SJSA1 (cell line): ENCODE measurements around the gene ZMYND8. TPM values are rescaled to one million over a fixed set of nuclear protein-coding genes. Genes with fewer than 3 reads are reported as not detected.

Source experiments
- DNase-seq, 2 experiments: peaks; one replicate each; pipeline ENCODE4 v3.0.0-alpha.2; 2015 to 2020; ENCODE audit warnings: low spot score in 2 of 2, low read depth in 1 of 2
- H3K27ac ChIP-seq: fragments of 250-450 bp; sonication (Bioruptor Pico); 2 replicates; pipeline ENCODE4 v1.5.1; 2020; ENCODE audit warnings: mild to moderate bottlenecking, moderate library complexity
- H3K27me3 ChIP-seq: fragments of 250-450 bp; sonication (Bioruptor Pico); replicated peaks from 2 replicates; pipeline ENCODE4 v1.5.1; 2020; ENCODE audit warnings: mild to moderate bottlenecking, moderate library complexity
- H3K36me3 ChIP-seq: fragments of 250-450 bp; sonication (Bioruptor Pico); 2 replicates; pipeline ENCODE4 v1.5.1; 2020; ENCODE audit warnings: mild to moderate bottlenecking
- H3K4me1 ChIP-seq: fragments of 250-450 bp; sonication (Bioruptor Pico); replicated peaks from 2 replicates; pipeline ENCODE4 v1.6.1; 2021; ENCODE audit warnings: mild to moderate bottlenecking
- H3K4me3 ChIP-seq: fragments of 250-450 bp; sonication (Bioruptor Pico); 2 replicates; pipeline ENCODE4 v1.5.1; 2020; ENCODE audit warnings: mild to moderate bottlenecking
- H3K9me3 ChIP-seq: fragments of 250-450 bp; sonication (Bioruptor Pico); replicated peaks from 2 replicates; pipeline ENCODE4 v1.5.1; 2020; ENCODE audit warnings: mild to moderate bottlenecking
- total RNA-seq: library from RNA; depleted of rRNA; stranded (reverse); fragments of >200 nt; shearing (Covaris generic); gene quantifications from 2 replicates; pipeline ENCODE4 v1.2.3, GENCODE V29; 2014

Gene ZMYND8
- total RNA-seq, 1 experiment from 2014 or later: 13.5 TPM

- H3K4me3 ChIP-seq: no peak overlapping the region
Observed at GRCh38 chr20:47227119-47227518, 129.4 kb downstream of the ZMYND8 start.

GRCh38 chr20:47225458-47225857 lies 131.0 kb downstream of the ZMYND8 start:
- Histone ChIP-seq H3K4me3 (no peak overlapping the region), H3K4me1 (no peaks in the 10 kb centered on the region), H3K36me3 (peaks cover 67% of the 10 kb centered on the region), H3K27me3 (no peaks in the 10 kb centered on the region), H3K9me3 (no peaks in the 10 kb centered on the region), H3K27ac (no peak overlapping the region)
- no peak for DNase-seq

More at GRCh38 chr20:47227119-47227518, 129.4 kb downstream of the ZMYND8 start:
- Histone ChIP-seq H3K4me1 (no peaks in the 10 kb centered on the region), H3K36me3 (peaks cover 57% of the 10 kb centered on the region), H3K27me3 (no peaks in the 10 kb centered on the region), H3K9me3 (no peaks in the 10 kb centered on the region), H3K27ac (no peak overlapping the region)
- DNase-seq: no peak

- Histone ChIP-seq H3K36me3 (peaks cover 72% of the 10 kb centered on the region), H3K27ac (no peak overlapping the region), H3K4me1 (no peaks in the 10 kb centered on the region), H3K4me3 (no peak overlapping the region), H3K27me3 (no peaks in the 10 kb centered on the region), H3K9me3 (no peaks in the 10 kb centered on the region)
- DNase-seq: no peak
Observed at GRCh38 chr20:47224857-47225256, 131.6 kb downstream of the ZMYND8 start.

- no peak overlapping the region for H3K4me3 ChIP-seq
- no peak overlapping the region for H3K27ac ChIP-seq
- H3K36me3 ChIP-seq: peaks cover 72% of the 10 kb centered on the region
- no peaks in the 10 kb centered on the region for H3K4me1 ChIP-seq
- no peaks in the 10 kb centered on the region for H3K9me3 ChIP-seq
- H3K27me3 ChIP-seq: no peaks in the 10 kb centered on the region
- no peak for DNase-seq
Observed at GRCh38 chr20:47224300-47224791, 132.2 kb downstream of the ZMYND8 start.

- no peak for DNase-seq
- Histone ChIP-seq H3K27ac (no peak overlapping the region), H3K4me3 (no peak overlapping the region), H3K36me3 (peaks cover 71% of the 10 kb centered on the region), H3K4me1 (no peaks in the 10 kb centered on the region), H3K9me3 (no peaks in the 10 kb centered on the region), H3K27me3 (no peaks in the 10 kb centered on the region)
Observed at GRCh38 chr20:47223896-47224295, 132.6 kb downstream of the ZMYND8 start.

- Histone ChIP-seq H3K4me3 (no peak overlapping the region), H3K27me3 (no peaks in the 10 kb centered on the region), H3K4me1 (no peaks in the 10 kb centered on the region), H3K27ac (no peak overlapping the region), H3K36me3 (peaks cover 70% of the 10 kb centered on the region), H3K9me3 (no peaks in the 10 kb centered on the region)
- DNase-seq: no peak
Observed at GRCh38 chr20:47222468-47223119, 133.9 kb downstream of the ZMYND8 start.

- Histone ChIP-seq H3K27me3 (no peaks in the 10 kb centered on the region), H3K4me1 (no peaks in the 10 kb centered on the region), H3K4me3 (no peak overlapping the region), H3K36me3 (peaks cover 64% of the 10 kb centered on the region), H3K27ac (no peak overlapping the region), H3K9me3 (no peaks in the 10 kb centered on the region)
- no peak for DNase-seq
Observed at GRCh38 chr20:47221036-47221625, 135.4 kb downstream of the ZMYND8 start.

- H3K36me3 ChIP-seq: peaks cover 69% of the 10 kb centered on the region
- DNase-seq: peak in 1 of 2 experiments; percentile 56
- H3K27ac ChIP-seq: no peak overlapping the region
- H3K4me3 ChIP-seq: no peak overlapping the region
- no peaks in the 10 kb centered on the region for H3K4me1 ChIP-seq
- no peaks in the 10 kb centered on the region for H3K27me3 ChIP-seq
- H3K9me3 ChIP-seq: no peaks in the 10 kb centered on the region
Observed at GRCh38 chr20:47220161-47220582, 136.3 kb downstream of the ZMYND8 start.

- Histone ChIP-seq H3K4me3 (no peak overlapping the region), H3K4me1 (no peaks in the 10 kb centered on the region), H3K9me3 (no peaks in the 10 kb centered on the region), H3K27ac (no peak overlapping the region), H3K27me3 (no peaks in the 10 kb centered on the region), H3K36me3 (peaks cover 68% of the 10 kb centered on the region)
- no peak for DNase-seq
Observed at GRCh38 chr20:47217482-47218446, 138.7 kb downstream of the ZMYND8 start.

- no peaks in the 10 kb centered on the region for H3K27me3 ChIP-seq
- DNase-seq: no peak
- H3K4me1 ChIP-seq: no peaks in the 10 kb centered on the region
- no peak overlapping the region for H3K4me3 ChIP-seq
- no peaks in the 10 kb centered on the region for H3K9me3 ChIP-seq
- H3K27ac ChIP-seq: no peak overlapping the region
- peaks cover 68% of the 10 kb centered on the region for H3K36me3 ChIP-seq
Observed at GRCh38 chr20:47216819-47217410, 139.6 kb downstream of the ZMYND8 start.

GRCh38 chr20:47215653-47216397 lies 140.7 kb downstream of the ZMYND8 start:
- no peaks in the 10 kb centered on the region for H3K4me1 ChIP-seq
- no peak for DNase-seq
- no peak overlapping the region for H3K4me3 ChIP-seq
- no peaks in the 10 kb centered on the region for H3K9me3 ChIP-seq
- H3K27ac ChIP-seq: no peak overlapping the region
- peaks cover 71% of the 10 kb centered on the region for H3K36me3 ChIP-seq
- H3K27me3 ChIP-seq: no peaks in the 10 kb centered on the region

GRCh38 chr20:47213966-47214365 lies 142.5 kb downstream of the ZMYND8 start:
- no peaks in the 10 kb centered on the region for H3K9me3 ChIP-seq
- no peaks in the 10 kb centered on the region for H3K27me3 ChIP-seq
- H3K4me3 ChIP-seq: no peak overlapping the region
- peaks cover 70% of the 10 kb centered on the region for H3K36me3 ChIP-seq
- DNase-seq: no peak
- H3K4me1 ChIP-seq: no peaks in the 10 kb centered on the region
- H3K27ac ChIP-seq: no peak overlapping the region
